Activated CD4-positive, alpha-beta T cell treated with anti-CD3 and anti-CD28 coated beads, Interleukin-2, amount 10 ng/mL, durations not matched to agents 7 days and 5 days (primary cell): Measurements from ENCODE around the gene UNC50. TPM values are rescaled to one million over a fixed set of nuclear protein-coding genes. Genes with fewer than 3 reads are reported as not detected.

Experiments
- CTCF ChIA-PET: fragments of 350-600 bp; sonication (Branson Sonifier 250); formaldehyde crosslinking; loops from one replicate; lab custom pipeline; 2021; ENCODE audit warnings: antibody characterized with exemption; lab: Charles Lee
- POLR2A ChIA-PET: fragments of 350-600 bp; sonication (Branson Sonifier 250); formaldehyde crosslinking; loops from one replicate; lab custom pipeline; 2021; ENCODE audit warnings: antibody characterized with exemption; lab: Charles Lee
- DNase-seq: peaks from one replicate; pipeline ENCODE4 v3.0.0-alpha.2; 2020
- H3K27ac Mint-ChIP-seq: one replicate; pipeline ENCODE4 v1.8.0; 2021; ENCODE audit warnings: mild to moderate bottlenecking, moderate library complexity, mixed read lengths
- H3K27me3 Mint-ChIP-seq: one replicate; pipeline ENCODE4 v1.8.0; 2021; ENCODE audit warnings: mixed read lengths
- H3K36me3 Mint-ChIP-seq: one replicate; pipeline ENCODE4 v1.8.0; 2021; ENCODE audit warnings: low read depth, mixed read lengths
- H3K4me1 Mint-ChIP-seq: one replicate; pipeline ENCODE4 v1.8.0; 2021; ENCODE audit warnings: mixed read lengths
- H3K4me3 Mint-ChIP-seq: one replicate; pipeline ENCODE4 v1.8.0; 2021; ENCODE audit warnings: mild to moderate bottlenecking, moderate library complexity, mixed read lengths
- H3K9me3 Mint-ChIP-seq: one replicate; pipeline ENCODE4 v1.8.0; 2021; ENCODE audit warnings: mixed read lengths
- total RNA-seq, 2 experiments: library from RNA; stranded (reverse); gene quantifications; one replicate each; pipeline ENCODE4 v1.2.3, GENCODE V29; 2021

Gene UNC50
- total RNA-seq, 2 experiments from 2014 or later = 25.6 to 31.1 TPM

DNA sequence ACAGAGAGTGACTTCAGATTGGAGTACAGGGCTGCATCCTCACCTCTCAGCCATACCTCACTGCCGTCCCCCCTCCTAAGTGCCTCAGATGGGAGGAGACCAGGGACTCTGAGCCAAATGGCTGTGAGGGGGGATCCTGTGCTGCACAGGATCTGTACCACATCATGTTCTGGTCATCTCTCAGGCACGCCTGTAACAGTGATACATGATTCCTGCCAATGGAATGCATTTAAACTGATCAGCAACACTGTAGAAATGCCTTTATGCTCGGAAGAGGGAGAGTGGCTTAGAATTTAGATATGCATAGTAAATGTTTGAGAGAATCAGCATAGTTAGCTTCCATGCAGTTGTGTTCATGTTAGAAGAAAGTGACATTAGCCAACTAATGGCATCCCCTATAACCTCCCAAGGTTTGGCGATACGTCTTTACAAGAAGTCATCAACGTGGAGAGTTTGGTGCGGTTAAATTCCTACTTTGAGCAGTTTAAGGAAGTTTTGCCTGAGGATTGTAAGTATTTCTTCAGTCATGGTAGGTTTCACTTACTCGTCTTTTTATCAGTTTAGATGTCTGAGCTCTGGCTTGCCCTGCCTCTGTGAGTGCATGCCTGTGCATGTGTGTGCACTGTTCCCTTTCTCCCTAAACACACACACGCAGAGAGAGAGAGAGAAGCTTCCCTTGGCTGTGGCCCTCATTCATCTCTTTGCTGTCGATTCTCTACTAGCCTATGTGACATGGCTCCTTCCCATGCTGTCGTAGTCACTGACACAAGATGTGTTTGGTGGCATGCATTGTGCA lies 40.0 kb upstream of the UNC50 start:
- no peaks in the 10 kb centered on the region for H3K9me3 Mint-ChIP-seq
- H3K36me3 Mint-ChIP-seq = peaks cover 60% of the 10 kb centered on the region

DNA sequence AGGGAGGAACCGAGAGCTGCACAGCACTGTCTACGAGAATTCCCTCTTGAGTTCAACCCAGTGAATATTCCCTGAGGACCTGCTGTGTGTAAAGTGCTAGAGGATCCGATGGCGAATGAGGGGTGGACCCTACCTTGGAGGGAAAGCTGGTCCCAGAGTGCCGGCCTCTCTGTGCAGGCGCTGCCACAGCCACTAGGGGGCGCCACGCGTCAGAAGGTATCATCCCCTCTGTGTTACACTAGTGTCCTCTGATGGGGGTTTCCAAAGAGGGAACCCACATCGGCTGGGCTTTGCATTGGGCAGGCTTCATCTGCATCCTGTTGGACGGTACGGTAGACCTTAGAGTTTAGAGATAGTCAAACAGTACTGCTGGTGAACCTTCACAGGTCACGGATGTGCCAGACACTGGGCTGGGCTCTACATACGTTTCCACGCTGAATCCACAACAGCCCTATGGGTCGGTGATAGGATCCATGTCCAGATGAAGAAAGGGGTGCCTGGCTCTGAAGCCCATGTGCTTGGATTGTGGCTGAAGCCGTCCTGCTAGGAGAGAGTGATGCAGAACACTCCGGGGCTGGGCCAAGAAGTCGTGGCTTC lies 39.1 kb upstream of the UNC50 start:
- Mint-ChIP-seq H3K27ac (no peak overlapping the region), H3K4me3 (no peak overlapping the region), H3K4me1 (peaks cover 6% of the 10 kb centered on the region), H3K27me3 (no peaks in the 10 kb centered on the region), H3K36me3 (peaks cover 66% of the 10 kb centered on the region), H3K9me3 (no peaks in the 10 kb centered on the region)
- DNase-seq = peak; percentile 69
- POLR2A ChIA-PET = interaction anchor here (0.6 kb wide), 1 partner anchor 268 kb away, joined by 5 read pairs; no protein-coding TSS in a partner anchor
- CTCF ChIA-PET = interaction anchor here (0.8 to 1.6 kb wide), 9 partner anchors 9 to 268 kb away, joined by 3 to 5 read pairs (median 4); no protein-coding TSS in a partner anchor

More for the DNA sequence above, 40.0 kb upstream of the UNC50 start:
- Mint-ChIP-seq H3K4me1 (peaks cover 13% of the 10 kb centered on the region), H3K27ac (no peak overlapping the region), H3K27me3 (no peaks in the 10 kb centered on the region), H3K4me3 (no peak overlapping the region)
- CTCF ChIA-PET = interaction anchor here (0.8 to 1.4 kb wide), 9 partner anchors 10 to 269 kb away, joined by 3 to 5 read pairs (median 4); no protein-coding TSS in a partner anchor
- DNase-seq = no peak
- POLR2A ChIA-PET = no interaction called here

DNA sequence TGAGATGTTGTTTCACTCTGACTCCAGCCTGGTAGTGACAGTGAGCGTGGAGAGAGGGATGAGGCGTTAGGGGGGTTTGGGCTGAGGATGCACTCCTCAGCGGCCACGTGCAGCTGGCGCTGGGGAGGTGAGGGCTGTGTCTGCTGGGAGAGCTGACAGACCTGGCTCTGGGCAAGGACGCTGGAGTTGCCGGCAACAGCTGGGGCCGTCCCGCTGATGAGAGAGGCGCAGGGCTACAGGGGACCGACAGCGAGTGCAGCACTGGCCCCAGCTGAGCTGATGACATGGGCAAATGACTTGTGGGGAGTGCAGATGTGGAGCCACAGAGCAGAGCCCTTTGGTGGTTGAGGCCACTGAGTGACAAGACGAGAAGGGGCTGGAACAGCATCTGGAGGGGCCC lies 38.5 kb upstream of the UNC50 start:
- H3K27ac Mint-ChIP-seq = no peak overlapping the region
- ChIA-PET CTCF (interaction anchor here (1.3 to 1.6 kb wide), 2 partner anchors 10 to 268 kb away, joined by 3 to 4 read pairs; no protein-coding TSS in a partner anchor), POLR2A (no interaction called here)
- peaks cover 6% of the 10 kb centered on the region for H3K4me1 Mint-ChIP-seq
- no peaks in the 10 kb centered on the region for H3K9me3 Mint-ChIP-seq
- peaks cover 66% of the 10 kb centered on the region for H3K36me3 Mint-ChIP-seq
- H3K4me3 Mint-ChIP-seq = no peak overlapping the region
- no peak for DNase-seq
- no peaks in the 10 kb centered on the region for H3K27me3 Mint-ChIP-seq

DNA sequence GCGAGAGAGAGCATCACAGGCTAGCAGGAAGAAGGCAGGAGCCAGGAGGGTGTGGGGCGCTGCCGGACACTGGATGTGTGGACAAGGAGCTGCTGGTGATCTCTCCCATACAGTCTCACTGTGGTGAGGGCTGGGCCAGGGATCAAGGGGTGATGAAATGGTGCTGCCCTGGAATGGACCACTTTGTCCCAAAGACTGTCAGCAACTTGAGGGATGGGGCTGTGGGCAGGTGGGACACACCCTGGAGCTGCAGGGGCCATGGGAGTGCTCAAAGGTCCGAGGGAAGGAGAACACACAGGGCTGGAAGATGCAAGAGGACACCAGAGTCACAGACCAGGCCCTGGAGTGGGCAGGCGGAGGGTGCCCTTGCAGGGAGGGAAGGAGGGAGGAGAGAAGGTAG lies 38.0 kb upstream of the UNC50 start:
- ChIA-PET POLR2A (no interaction called here), CTCF (interaction anchor here (0.6 to 1.6 kb wide), 2 partner anchors 10 to 146 kb away, joined by 3 to 4 read pairs; no protein-coding TSS in a partner anchor)
- no peak overlapping the region for H3K27ac Mint-ChIP-seq
- no peaks in the 10 kb centered on the region for H3K9me3 Mint-ChIP-seq
- DNase-seq = no peak
- peaks cover 67% of the 10 kb centered on the region for H3K36me3 Mint-ChIP-seq
- H3K4me3 Mint-ChIP-seq = no peak overlapping the region
- H3K4me1 Mint-ChIP-seq = peaks cover 2% of the 10 kb centered on the region
- H3K27me3 Mint-ChIP-seq = no peaks in the 10 kb centered on the region

DNA sequence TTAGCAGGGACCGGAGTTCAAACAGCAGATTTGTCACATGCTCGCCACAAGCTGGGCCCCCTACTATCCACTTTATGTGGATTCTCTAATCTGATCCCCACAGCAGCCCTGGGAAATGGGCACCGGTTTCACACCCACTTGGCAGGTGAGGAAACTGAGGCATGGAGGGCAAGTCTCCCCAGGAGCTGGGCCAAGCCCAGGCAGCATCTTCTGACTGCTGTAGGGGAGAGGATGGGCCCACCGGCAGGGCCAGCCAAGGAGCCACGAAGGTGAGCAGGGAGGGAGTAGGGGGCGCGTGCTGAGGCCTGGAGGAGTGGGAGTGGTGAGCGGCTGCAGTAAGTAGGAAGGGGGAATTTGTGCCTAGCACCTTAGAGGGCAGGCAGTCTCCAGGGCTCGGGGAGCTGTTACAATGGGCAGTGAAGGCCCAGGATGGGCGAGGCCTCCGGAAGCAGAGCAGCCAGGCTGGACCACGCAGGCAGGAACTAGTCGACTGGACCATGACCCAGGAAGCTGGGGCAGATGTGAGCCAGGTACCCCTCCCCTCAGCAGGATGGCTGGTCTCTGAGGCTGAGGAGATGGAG lies 37.2 kb upstream of the UNC50 start:
- Mint-ChIP-seq H3K4me1 (no peaks in the 10 kb centered on the region), H3K27ac (no peak overlapping the region), H3K36me3 (peaks cover 67% of the 10 kb centered on the region), H3K27me3 (no peaks in the 10 kb centered on the region), H3K9me3 (no peaks in the 10 kb centered on the region), H3K4me3 (no peak overlapping the region)
- POLR2A ChIA-PET = no interaction called here
- DNase-seq = no peak
- CTCF ChIA-PET = interaction anchor here (0.7 to 1.1 kb wide), 2 partner anchors 8 to 871 kb away, joined by 3 read pairs; no protein-coding TSS in a partner anchor

DNA sequence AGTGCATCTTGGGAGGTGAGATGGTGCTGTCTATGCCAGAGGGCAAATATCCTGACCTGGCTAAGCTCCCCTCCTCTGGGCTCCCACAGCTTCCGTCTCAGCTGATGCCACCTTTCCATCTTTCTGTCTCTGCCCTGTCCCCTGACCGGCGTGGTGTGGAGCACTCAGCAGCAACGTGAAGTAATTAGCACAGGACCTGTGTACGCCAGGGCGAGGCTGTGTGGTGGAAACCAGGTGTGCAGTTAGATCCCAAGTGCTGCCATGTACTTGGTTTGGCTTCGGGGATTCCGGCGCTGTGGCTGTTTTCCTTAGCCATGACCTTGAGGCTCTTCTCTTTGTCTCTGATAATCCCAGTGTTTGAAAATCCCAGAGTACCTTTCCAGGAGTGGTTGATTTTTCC lies 36.6 kb upstream of the UNC50 start:
- no peak overlapping the region for H3K27ac Mint-ChIP-seq
- POLR2A ChIA-PET = no interaction called here
- peaks cover 63% of the 10 kb centered on the region for H3K36me3 Mint-ChIP-seq
- no peaks in the 10 kb centered on the region for H3K9me3 Mint-ChIP-seq
- DNase-seq = no peak
- no peak overlapping the region for H3K4me3 Mint-ChIP-seq
- CTCF ChIA-PET = interaction anchor here (0.7 to 1.1 kb wide), 2 partner anchors 9 to 871 kb away, joined by 3 read pairs; no protein-coding TSS in a partner anchor
- H3K27me3 Mint-ChIP-seq = no peaks in the 10 kb centered on the region
- H3K4me1 Mint-ChIP-seq = no peaks in the 10 kb centered on the region

DNA sequence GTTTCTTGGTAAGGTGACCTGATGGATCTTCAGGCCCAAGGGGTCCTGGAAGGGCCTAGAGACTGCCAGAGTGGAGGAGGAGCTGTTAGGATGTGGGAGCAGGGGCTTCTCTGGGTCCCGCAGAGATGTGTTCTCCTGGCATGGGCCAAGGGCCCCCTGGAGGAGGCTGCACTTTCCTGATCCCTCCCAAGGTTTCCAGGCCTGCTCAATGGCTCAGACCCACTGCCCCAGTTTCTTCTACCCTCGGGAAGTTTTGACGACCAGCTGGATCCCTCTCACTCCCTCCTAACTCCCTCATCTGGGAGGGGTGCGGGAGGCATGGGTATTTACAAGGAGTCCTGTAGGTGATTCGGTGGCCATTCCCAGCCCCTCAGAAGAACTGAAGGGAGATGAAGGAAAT lies 36.2 kb upstream of the UNC50 start:
- Mint-ChIP-seq H3K4me1 (no peaks in the 10 kb centered on the region), H3K4me3 (no peak overlapping the region), H3K9me3 (no peaks in the 10 kb centered on the region), H3K36me3 (peaks cover 61% of the 10 kb centered on the region), H3K27me3 (no peaks in the 10 kb centered on the region), H3K27ac (no peak overlapping the region)
- POLR2A ChIA-PET = no interaction called here
- DNase-seq = no peak
- CTCF ChIA-PET = no interaction called here

DNA sequence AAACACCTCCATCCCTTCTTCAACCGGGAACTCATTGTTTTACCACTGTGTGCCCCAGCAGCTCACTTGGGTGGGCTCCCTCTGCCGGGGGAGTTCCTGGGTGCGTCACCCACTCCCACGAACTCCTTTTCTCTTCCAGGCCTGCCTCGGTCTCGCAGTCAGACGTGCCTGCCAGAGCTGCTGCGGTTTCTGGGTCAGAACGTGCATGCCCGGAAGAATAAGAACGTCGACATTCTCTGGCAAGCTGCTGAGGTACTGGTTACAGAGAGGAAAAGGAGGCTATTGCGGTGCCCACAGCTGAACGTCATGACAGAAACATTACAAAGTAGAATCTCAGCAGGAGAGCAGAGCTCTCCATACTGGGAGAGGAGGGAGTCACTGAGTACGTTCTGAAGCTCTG lies 35.7 kb upstream of the UNC50 start:
- Mint-ChIP-seq H3K4me1 (no peaks in the 10 kb centered on the region), H3K4me3 (no peak overlapping the region), H3K9me3 (no peaks in the 10 kb centered on the region), H3K27me3 (no peaks in the 10 kb centered on the region), H3K27ac (no peak overlapping the region), H3K36me3 (peaks cover 61% of the 10 kb centered on the region)
- no peak for DNase-seq
- POLR2A ChIA-PET = no interaction called here
- CTCF ChIA-PET = interaction anchor here (0.8 to 1.4 kb wide), 3 partner anchors 11 to 125 kb away, joined by 3 read pairs; no protein-coding TSS in a partner anchor

DNA sequence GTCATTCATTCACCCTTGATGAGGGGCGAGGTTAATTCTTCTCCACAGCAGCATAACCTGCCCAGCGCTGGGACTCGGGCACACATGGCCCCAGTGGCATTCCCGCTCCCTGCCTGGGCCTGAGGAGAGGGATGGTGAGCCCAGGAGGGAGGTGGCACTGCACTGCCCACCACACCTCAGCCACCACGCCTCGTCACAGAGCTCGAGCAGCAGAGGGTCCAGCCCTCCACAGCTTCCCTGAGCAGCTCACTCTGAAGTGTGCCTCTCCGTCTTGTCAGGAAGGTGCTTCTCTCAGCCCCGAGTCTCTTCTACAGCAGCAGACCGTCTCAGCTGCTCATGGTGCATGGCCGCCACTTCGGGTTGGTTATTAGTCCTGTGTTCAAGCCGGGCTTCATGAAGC lies 35.0 kb upstream of the UNC50 start:
- Mint-ChIP-seq H3K27me3 (no peaks in the 10 kb centered on the region), H3K27ac (no peak overlapping the region), H3K4me1 (no peaks in the 10 kb centered on the region), H3K4me3 (no peak overlapping the region), H3K9me3 (no peaks in the 10 kb centered on the region), H3K36me3 (peaks cover 68% of the 10 kb centered on the region)
- ChIA-PET CTCF (interaction anchor here (0.8 to 1.4 kb wide), 5 partner anchors 12 to 474 kb away, joined by 3 read pairs; no protein-coding TSS in a partner anchor), POLR2A (no interaction called here)
- no peak for DNase-seq

DNA sequence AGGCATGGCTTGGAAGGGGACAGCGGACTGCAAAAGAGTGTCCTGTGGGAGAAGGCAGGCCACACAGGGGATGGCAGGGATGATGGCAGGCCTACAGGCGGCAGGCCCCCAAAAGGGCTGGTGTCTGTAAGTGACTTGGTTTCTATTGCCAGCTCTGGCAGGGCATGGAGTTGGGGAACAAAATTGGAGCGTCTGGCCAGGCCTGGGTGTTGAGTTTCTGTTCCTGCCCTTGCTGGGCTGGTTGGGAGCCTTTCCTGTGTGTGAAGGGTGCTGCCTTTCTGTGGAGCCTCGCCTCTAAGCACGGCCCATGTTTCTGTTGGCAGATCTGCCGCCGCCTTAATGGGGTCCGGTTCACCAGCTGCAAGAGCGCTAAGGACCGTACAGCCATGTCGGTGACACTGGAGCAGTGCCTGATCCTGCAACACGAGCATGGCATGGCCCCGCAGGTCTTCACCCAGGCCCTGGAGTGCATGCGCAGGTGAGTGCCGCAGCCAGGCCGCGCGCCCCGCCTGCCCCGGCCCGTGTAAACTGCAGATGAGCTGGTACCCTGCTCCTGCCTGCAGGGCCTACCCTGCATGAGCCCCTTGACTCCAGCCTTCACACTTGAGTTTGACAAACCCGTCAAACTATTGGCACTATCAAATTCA lies 31.6 kb upstream of the UNC50 start:
- Mint-ChIP-seq H3K4me3 (no peak overlapping the region), H3K27me3 (no peaks in the 10 kb centered on the region), H3K9me3 (no peaks in the 10 kb centered on the region), H3K36me3 (peaks cover 61% of the 10 kb centered on the region), H3K27ac (no peak overlapping the region), H3K4me1 (no peaks in the 10 kb centered on the region)
- CTCF ChIA-PET = interaction anchor here (1.6 kb wide), 1 partner anchor 10 kb away, joined by 5 read pairs; no protein-coding TSS in a partner anchor
- DNase-seq = no peak
- POLR2A ChIA-PET = no interaction called here

DNA sequence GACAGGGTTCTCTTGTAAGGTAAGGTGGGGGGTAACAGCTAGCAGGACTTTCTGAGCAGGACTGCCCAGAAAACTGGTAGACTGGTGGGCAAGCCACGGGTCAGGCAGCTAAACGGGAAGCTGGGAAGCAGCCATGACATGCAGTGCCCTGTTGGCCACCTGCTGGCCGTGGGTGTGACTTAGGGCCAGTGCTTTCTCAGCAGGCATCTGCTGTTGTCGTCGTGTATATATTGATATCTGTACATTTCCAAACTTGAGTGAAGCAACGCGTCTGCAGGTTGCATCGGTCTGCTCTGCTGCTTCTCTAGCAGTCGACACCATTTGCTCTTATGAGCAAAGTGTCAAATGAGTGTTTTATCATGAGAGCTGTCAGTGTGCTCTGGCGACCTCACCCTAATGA lies 31.1 kb upstream of the UNC50 start:
- ChIA-PET CTCF (interaction anchor here (0.9 to 1.6 kb wide), 2 partner anchors 9 to 10 kb away, joined by 3 to 5 read pairs; no protein-coding TSS in a partner anchor), POLR2A (no interaction called here)
- no peak for DNase-seq
- H3K27ac Mint-ChIP-seq = no peak overlapping the region
- no peaks in the 10 kb centered on the region for H3K4me1 Mint-ChIP-seq
- H3K36me3 Mint-ChIP-seq = peaks cover 63% of the 10 kb centered on the region
- no peak overlapping the region for H3K4me3 Mint-ChIP-seq
- no peaks in the 10 kb centered on the region for H3K27me3 Mint-ChIP-seq
- no peaks in the 10 kb centered on the region for H3K9me3 Mint-ChIP-seq

DNA sequence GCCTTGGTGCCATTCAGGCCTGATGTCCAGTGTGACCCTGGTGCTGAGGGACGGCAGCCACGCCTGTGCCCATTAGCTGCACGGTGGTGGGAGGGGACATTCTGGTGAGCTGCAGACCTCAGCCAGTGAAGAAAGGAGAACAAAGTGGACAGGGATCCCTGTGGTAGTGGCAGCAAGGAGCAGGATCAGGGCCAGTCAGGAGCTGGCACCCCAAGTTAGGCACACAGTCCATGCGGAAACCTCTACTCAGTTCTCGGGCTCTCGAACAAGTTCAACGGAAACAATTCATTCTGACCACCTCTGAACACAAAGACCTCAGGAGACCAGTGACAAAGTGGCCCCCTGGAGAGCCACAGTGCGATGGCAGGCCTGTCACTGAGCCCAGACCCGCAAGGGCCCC lies 30.2 kb upstream of the UNC50 start:
- no peaks in the 10 kb centered on the region for H3K27me3 Mint-ChIP-seq
- CTCF ChIA-PET = interaction anchor here (0.9 kb wide), 1 partner anchor 11 kb away, joined by 3 read pairs; no protein-coding TSS in a partner anchor

More for the DNA sequence above, 30.2 kb upstream of the UNC50 start:
- DNase-seq = no peak
- H3K36me3 Mint-ChIP-seq = peaks cover 60% of the 10 kb centered on the region
- H3K27ac Mint-ChIP-seq = no peak overlapping the region
- POLR2A ChIA-PET = no interaction called here
- H3K9me3 Mint-ChIP-seq = no peaks in the 10 kb centered on the region
- H3K4me3 Mint-ChIP-seq = no peak overlapping the region
- no peaks in the 10 kb centered on the region for H3K4me1 Mint-ChIP-seq
